ENCODE measurements around the gene MARCHF9.

- TF ChIP-seq FOXM1 (IDR thresholded peaks at IDR 0.05; ENCODE audit: borderline replicate concordance, low read depth) (no peak), MAX (IDR thresholded peaks at IDR 0.05) (no peak), TCF12 (IDR thresholded peaks at IDR 0.05; ENCODE audit: low read depth) (no peak), RAD21 (IDR thresholded peaks at IDR 0.05; ENCODE audit: low read depth) (no peak), CREB1 (IDR thresholded peaks at IDR 0.05; ENCODE audit: low read depth) (no peak), CEBPB (IDR thresholded peaks at IDR 0.05) (no peak)
Observed at GRCh38 chr12:57751432-57751787, 3.5 kb upstream of the MARCHF9 start.
